ENCODE data around the gene CD48.

CD48 gene

GRCh38 chr1:160711602-160712311 lies at the start of gene CD48:
Gene CD48, minus strand, starts transcription at chr1:160711822. Its CDS starts 59 bp downstream, at chr1:160711763.
- no peak for DNase-seq

GRCh38 chr1:160761046-160761445 lies 49.4 kb upstream of the CD48 start:
- DNase-seq = no peak

GRCh38 chr1:160759740-160760139 lies 48.1 kb upstream of the CD48 start:
- no peak for DNase-seq

- DNase-seq = no peak
These were observed 46.9 kb upstream of the CD48 start for GRCh38 chr1:160758521-160758920.

- no peak for DNase-seq
These were observed 45.2 kb upstream of the CD48 start for GRCh38 chr1:160756849-160757201.

- DNase-seq = no peak
These were observed 44.6 kb upstream of the CD48 start for GRCh38 chr1:160755911-160756848.

GRCh38 chr1:160755461-160755860 lies 43.8 kb upstream of the CD48 start:
- DNase-seq = no peak

- DNase-seq = no peak
These were observed 42.0 kb upstream of the CD48 start for GRCh38 chr1:160753594-160753993.

- DNase-seq = peak; percentile 25
These were observed 41.3 kb upstream of the CD48 start for GRCh38 chr1:160752924-160753323.

- DNase-seq = no peak
These were observed 40.8 kb upstream of the CD48 start for GRCh38 chr1:160752406-160752805.

GRCh38 chr1:160750608-160751007 lies 39.0 kb upstream of the CD48 start:
- no peak for DNase-seq

- DNase-seq = no peak
These were observed 37.3 kb upstream of the CD48 start for GRCh38 chr1:160748878-160749269.

GRCh38 chr1:160748181-160748877 lies 36.7 kb upstream of the CD48 start:
- no peak for DNase-seq

- no peak for DNase-seq
These were observed 36.1 kb upstream of the CD48 start for GRCh38 chr1:160747717-160748116.

GRCh38 chr1:160746836-160747500 lies 35.3 kb upstream of the CD48 start:
- DNase-seq = no peak

- no peak for DNase-seq
These were observed 33.9 kb upstream of the CD48 start for GRCh38 chr1:160745551-160745950.

- DNase-seq = no peak
These were observed 33.4 kb upstream of the CD48 start for GRCh38 chr1:160744852-160745520.

- DNase-seq = no peak
These were observed 32.7 kb upstream of the CD48 start for GRCh38 chr1:160744199-160744851.

- DNase-seq = no peak
These were observed 31.6 kb upstream of the CD48 start for GRCh38 chr1:160743266-160743665.

GRCh38 chr1:160742428-160743127 lies 31.0 kb upstream of the CD48 start:
- no peak for DNase-seq

All from kidney glomerular epithelial cell (primary cell).